Thyroid gland (tissue), 4 donors: ENCODE measurements around the gene BANF2.

Experiments
- CTCF ChIP-seq, 6 experiments: fragments of 200-600 bp in 3 of 6; fragments of 450-650 bp in 3 of 6; sonication (generic) in 3 of 6; IDR thresholded peaks; one replicate each; pipeline ENCODE4 v1.5.1; 2016 to 2019; ENCODE audit warnings: antibody characterized with exemption in 6 of 6, mild to moderate bottlenecking in 2 of 6, inconsistent platforms in 1 of 6, moderate library complexity in 1 of 6
- POLR2A ChIP-seq, 2 donors: fragments of 450-650 bp; IDR thresholded peaks; one replicate each; pipeline ENCODE4 v1.6.1; 2017; ENCODE audit warnings: antibody characterized with exemption in 2 of 2, mild to moderate bottlenecking in 2 of 2, moderate library complexity in 1 of 2

GRCh38 chr20:17696287-17696686, 3.5 kb upstream of the BANF2 start:
- no peak for TF ChIP-seq CTCF (IDR thresholded peaks at IDR 0.05)
- TF ChIP-seq POLR2A (IDR thresholded peaks at IDR 0.05), result no peak
